Peyer's patch (tissue), 4 donors: ENCODE results near the gene PLXNA4. TPM values are rescaled to one million over a fixed set of nuclear protein-coding genes. Genes with fewer than 3 reads are reported as not detected.

Source experiments
- DNase-seq, 3 donors: peaks; one replicate each; pipeline ENCODE4 v3.0.0-alpha.2; 2017 to 2019
- H3K27ac ChIP-seq, 4 donors: fragments of 200-600 bp; sonication (generic); one replicate each; pipeline ENCODE4 v1.5.1; 2016 to 2019
- H3K27me3 ChIP-seq, 2 donors: fragments of 200-600 bp; sonication (generic); one replicate each; pipeline ENCODE4 v1.5.1; 2019
- H3K36me3 ChIP-seq, 3 donors: fragments of 200-600 bp; sonication (generic); one replicate each; pipeline ENCODE4 v1.5.1; 2016 to 2019
- H3K4me1 ChIP-seq, 4 donors: fragments of 200-600 bp; sonication (generic); one replicate each; pipeline ENCODE4 v1.5.1; 2016 to 2019
- H3K4me3 ChIP-seq, 4 donors: fragments of 200-600 bp; sonication (generic); 1 replicate in 3 of 4; 2 replicates in 1 of 4; pipeline ENCODE4 v1.5.1; 2016 to 2019; ENCODE audit warnings: mild to moderate bottlenecking in 1 of 4
- H3K9me3 ChIP-seq, 4 donors: fragments of 200-600 bp; sonication (generic); one replicate each; pipeline ENCODE4 v1.5.1; 2016 to 2019; ENCODE audit warnings: mild to moderate bottlenecking in 1 of 4
- POLR2A ChIP-seq, 2 donors: fragments of 450-650 bp; IDR thresholded peaks; one replicate each; pipeline ENCODE4 v1.5.1; 2017; ENCODE audit warnings: antibody characterized with exemption in 2 of 2, mild to moderate bottlenecking in 2 of 2, moderate library complexity in 2 of 2
- total RNA-seq, 4 donors: library from RNA; depleted of rRNA; stranded (reverse); fragments of >200 nt; gene quantifications; one replicate each; pipeline ENCODE4 v1.1.0, GENCODE V29; 2016
- TF ChIP-seq, protein P1 (sequence below), 6 experiments: fragments of 450-650 bp in 4 of 6; fragments of 200-600 bp in 2 of 6; sonication (generic) in 1 of 6; IDR thresholded peaks; one replicate each; pipeline ENCODE4 v1.5.1; 2017 to 2019; ENCODE audit warnings: antibody characterized with exemption in 6 of 6, mild to moderate bottlenecking in 3 of 6, moderate library complexity in 1 of 6

The PLXNA4 gene
- total RNA-seq, 4 donors from 2014 or later, result 1.4 to 3.8 (median 3.0) TPM

GRCh38 chr7:132240262-132240661 is 336.0 kb downstream of the PLXNA4 start:
- no peak overlapping the region for H3K4me3 ChIP-seq
- DNase-seq, result no peak
- H3K4me1 ChIP-seq, result no peaks in the 10 kb centered on the region
- H3K27me3 ChIP-seq, result no peaks in the 10 kb centered on the region
- TF ChIP-seq, protein P1, sequence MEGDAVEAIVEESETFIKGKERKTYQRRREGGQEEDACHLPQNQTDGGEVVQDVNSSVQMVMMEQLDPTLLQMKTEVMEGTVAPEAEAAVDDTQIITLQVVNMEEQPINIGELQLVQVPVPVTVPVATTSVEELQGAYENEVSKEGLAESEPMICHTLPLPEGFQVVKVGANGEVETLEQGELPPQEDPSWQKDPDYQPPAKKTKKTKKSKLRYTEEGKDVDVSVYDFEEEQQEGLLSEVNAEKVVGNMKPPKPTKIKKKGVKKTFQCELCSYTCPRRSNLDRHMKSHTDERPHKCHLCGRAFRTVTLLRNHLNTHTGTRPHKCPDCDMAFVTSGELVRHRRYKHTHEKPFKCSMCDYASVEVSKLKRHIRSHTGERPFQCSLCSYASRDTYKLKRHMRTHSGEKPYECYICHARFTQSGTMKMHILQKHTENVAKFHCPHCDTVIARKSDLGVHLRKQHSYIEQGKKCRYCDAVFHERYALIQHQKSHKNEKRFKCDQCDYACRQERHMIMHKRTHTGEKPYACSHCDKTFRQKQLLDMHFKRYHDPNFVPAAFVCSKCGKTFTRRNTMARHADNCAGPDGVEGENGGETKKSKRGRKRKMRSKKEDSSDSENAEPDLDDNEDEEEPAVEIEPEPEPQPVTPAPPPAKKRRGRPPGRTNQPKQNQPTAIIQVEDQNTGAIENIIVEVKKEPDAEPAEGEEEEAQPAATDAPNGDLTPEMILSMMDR (IDR thresholded peaks at IDR 0.05), result no peak
- TF ChIP-seq POLR2A (IDR thresholded peaks at IDR 0.05), result no peak
- no peaks in the 10 kb centered on the region for H3K9me3 ChIP-seq
- H3K36me3 ChIP-seq, result no peaks in the 10 kb centered on the region
- no peak overlapping the region for H3K27ac ChIP-seq

GRCh38 chr7:132239422-132239994 is 336.8 kb downstream of the PLXNA4 start:
- TF ChIP-seq, protein P1 (IDR thresholded peaks at IDR 0.05), result no peak
- TF ChIP-seq POLR2A (IDR thresholded peaks at IDR 0.05), result no peak
- H3K4me1 ChIP-seq, result no peaks in the 10 kb centered on the region
- no peaks in the 10 kb centered on the region for H3K9me3 ChIP-seq
- H3K36me3 ChIP-seq, result no peaks in the 10 kb centered on the region
- no peaks in the 10 kb centered on the region for H3K27me3 ChIP-seq
- H3K27ac ChIP-seq, result no peak overlapping the region
- no peak for DNase-seq
- no peak overlapping the region for H3K4me3 ChIP-seq

DNA sequence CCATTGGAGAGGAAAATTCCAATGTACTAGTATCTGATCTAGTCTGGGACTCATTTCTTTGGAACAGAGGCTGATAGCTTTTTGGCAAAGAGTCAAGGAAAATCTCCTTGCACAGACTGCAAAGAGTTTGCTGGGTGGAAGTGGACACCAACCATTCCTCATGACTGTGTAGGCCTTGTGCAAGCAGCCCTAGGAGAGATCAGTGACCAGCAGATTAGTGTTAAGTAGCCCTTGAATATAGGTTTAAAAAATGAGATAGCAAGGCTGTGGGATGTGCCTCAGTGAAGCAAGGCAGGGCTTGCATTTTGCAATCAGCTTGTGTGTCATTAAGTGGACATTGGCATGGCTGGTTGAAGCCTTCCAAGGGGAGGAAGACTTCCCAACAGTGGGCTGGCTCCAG is 341.6 kb downstream of the PLXNA4 start:
- no peak for DNase-seq
- no peak for TF ChIP-seq POLR2A (IDR thresholded peaks at IDR 0.05)
- TF ChIP-seq, protein P1 (IDR thresholded peaks at IDR 0.05), result no peak
- no peaks in the 10 kb centered on the region for H3K36me3 ChIP-seq
- no peaks in the 10 kb centered on the region for H3K27me3 ChIP-seq
- H3K27ac ChIP-seq, result no peak overlapping the region
- H3K4me3 ChIP-seq, result no peak overlapping the region
- H3K4me1 ChIP-seq, result no peaks in the 10 kb centered on the region
- no peaks in the 10 kb centered on the region for H3K9me3 ChIP-seq

- H3K36me3 ChIP-seq, result no peaks in the 10 kb centered on the region
- no peaks in the 10 kb centered on the region for H3K9me3 ChIP-seq
- H3K27me3 ChIP-seq, result no peaks in the 10 kb centered on the region
- H3K4me1 ChIP-seq, result no peaks in the 10 kb centered on the region
- no peak for TF ChIP-seq POLR2A (IDR thresholded peaks at IDR 0.05)
- TF ChIP-seq, protein P1 (IDR thresholded peaks at IDR 0.05), result no peak
- no peak for DNase-seq
- H3K4me3 ChIP-seq, result no peak overlapping the region
- no peak overlapping the region for H3K27ac ChIP-seq
Observed at GRCh38 chr7:132232406-132232805, 343.9 kb downstream of the PLXNA4 start.

GRCh38 chr7:132230462-132230861 is 345.8 kb downstream of the PLXNA4 start:
- no peaks in the 10 kb centered on the region for H3K27me3 ChIP-seq
- H3K27ac ChIP-seq, result no peak overlapping the region
- no peaks in the 10 kb centered on the region for H3K4me1 ChIP-seq
- no peak for TF ChIP-seq POLR2A (IDR thresholded peaks at IDR 0.05)
- H3K36me3 ChIP-seq, result no peaks in the 10 kb centered on the region
- no peak overlapping the region for H3K4me3 ChIP-seq
- H3K9me3 ChIP-seq, result no peaks in the 10 kb centered on the region
- DNase-seq, result no peak

DNA sequence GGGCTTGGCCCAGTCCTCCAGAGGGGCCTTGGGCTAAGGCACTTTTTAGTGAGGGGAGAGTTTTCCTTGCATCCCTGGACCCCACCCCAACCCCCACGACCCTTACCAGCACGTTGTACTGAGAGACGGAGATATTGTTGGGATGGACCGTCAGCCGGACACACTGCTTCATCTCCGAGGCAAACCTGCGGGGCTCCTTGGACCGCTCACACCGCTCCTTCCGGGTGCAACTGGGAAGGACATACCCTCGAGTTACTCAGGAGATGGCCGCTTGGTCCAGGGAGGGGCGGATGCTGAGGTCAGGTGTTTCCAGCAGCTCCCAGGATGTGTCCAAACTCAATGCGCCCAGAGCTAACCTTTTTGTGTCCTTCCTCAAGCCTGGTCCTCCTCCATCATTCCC is 348.0 kb downstream of the PLXNA4 start:
- no peaks in the 10 kb centered on the region for H3K27me3 ChIP-seq
- H3K27ac ChIP-seq, result no peak overlapping the region
- no peaks in the 10 kb centered on the region for H3K36me3 ChIP-seq
- DNase-seq, result no peak
- no peaks in the 10 kb centered on the region for H3K9me3 ChIP-seq
- TF ChIP-seq, protein P1 (IDR thresholded peaks at IDR 0.05), result no peak
- TF ChIP-seq POLR2A (IDR thresholded peaks at IDR 0.05), result no peak
- no peaks in the 10 kb centered on the region for H3K4me1 ChIP-seq
- H3K4me3 ChIP-seq, result no peak overlapping the region
